Panc1 (cell line): Measurements from ENCODE around the gene PTPRR. TPM values are rescaled to one million over a fixed set of nuclear protein-coding genes. Genes with fewer than 3 reads are reported as not detected.

Experiments used
- ATAC-seq: fragments of 200-7000 bp; cut with Tn5 transposase; 2 replicates; pipeline ENCODE4 v1.9.1; 2020; ENCODE audit warnings: mild to moderate bottlenecking, moderate library complexity
- BruUV-seq: library from RNA; stranded (reverse); fragments of 400-500 nt; replicated peaks from 2 replicates; lab custom pipeline; 2021; lab: Mats Ljungman, UMichigan
- CTCF ChIA-PET: fragments of 300-600 bp; sonication (Branson Sonifier 250); formaldehyde crosslinking; loops from one replicate; lab custom pipeline; 2022; ENCODE audit warnings: antibody characterized with exemption; lab: Charles Lee
- POLR2A ChIA-PET: fragments of 300-600 bp; sonication (Branson Sonifier 250); formaldehyde crosslinking; loops from one replicate; lab custom pipeline; 2022; ENCODE audit warnings: antibody characterized with exemption; lab: Charles Lee
- DNase-seq: peaks from one replicate; pipeline ENCODE4 v3.0.0-alpha.2; 2010; ENCODE audit warnings: low read depth, low spot score
- H3K27ac ChIP-seq: 2 replicates; pipeline ENCODE4 v1.5.1; 2011; ENCODE audit warnings: mild to moderate bottlenecking, low read length, inconsistent platforms
- H3K27me3 ChIP-seq: fragments of 200-500 bp; sonication (Bioruptor generic); 2 replicates; pipeline ENCODE4 v1.6.0; 2014; ENCODE audit warnings: low read length, inconsistent platforms; ENCODE audit not compliant: control insufficient read depth, insufficient read depth
- H3K36me3 ChIP-seq: fragments of 200-500 bp; sonication (Bioruptor generic); 2 replicates; pipeline ENCODE4 v1.5.1; 2014; ENCODE audit warnings: inconsistent platforms, mild to moderate bottlenecking, low read length, moderate library complexity; ENCODE audit not compliant: control insufficient read depth, insufficient read depth
- H3K4me1 ChIP-seq: 2 replicates; pipeline ENCODE4 v1.5.1; 2011; ENCODE audit warnings: inconsistent platforms, mild to moderate bottlenecking, low read length, moderate library complexity; ENCODE audit not compliant: control insufficient read depth, insufficient read depth
- H3K4me3 ChIP-seq, 2 experiments: 2 replicates each; pipeline ENCODE4 v1.5.1; 2011 to 2012; ENCODE audit warnings: low read depth in 2 of 2, low read length in 2 of 2, mild to moderate bottlenecking in 2 of 2, inconsistent platforms in 1 of 2, moderate library complexity in 1 of 2
- H3K9me3 ChIP-seq: fragments of 200-500 bp; sonication (Bioruptor generic); 2 replicates; pipeline ENCODE4 v1.5.1; 2014; ENCODE audit warnings: low read depth, mild to moderate bottlenecking, inconsistent platforms, low read length, moderate library complexity; ENCODE audit not compliant: control insufficient read depth, insufficient read depth
- POLR2AphosphoS5 ChIP-seq: IDR thresholded peaks from 2 replicates; pipeline ENCODE4 v1.6.1; 2012; ENCODE audit warnings: mild to moderate bottlenecking, low read depth, low read length, moderate library complexity
- SIN3A ChIP-seq: IDR thresholded peaks from 2 replicates; pipeline ENCODE4 v1.6.1; 2012; ENCODE audit warnings: low read depth, mild to moderate bottlenecking, low read length, moderate library complexity, borderline replicate concordance; ENCODE audit not compliant: insufficient read depth
- TCF7L2 ChIP-seq: IDR thresholded peaks from 2 replicates; pipeline ENCODE4 v1.6.1; 2011; ENCODE audit warnings: mild to moderate bottlenecking, low read depth, low read length, inconsistent platforms
- in situ Hi-C: cut with HindIII; loops from 2 replicates; pipeline ENCODE4 v1.10.0; 2016; ENCODE audit warnings: low sequenced_read_pairs, low pct_unique_long_range_greater_than_20kb
- intact Hi-C: fragments of 100-400 bp; cut with micrococcal nuclease; formaldehyde crosslinking; loops from one replicate; pipeline ENCODE4 v1.10.0; 2022; ENCODE audit not compliant: unreplicated experiment
- total RNA-seq: library from RNA; stranded (reverse); gene quantifications from one replicate; pipeline ENCODE4 v1.2.1, GENCODE V29; 2021; ENCODE audit not compliant: unreplicated experiment
- TF ChIP-seq, protein P1 (sequence below): fragments of 450-650 bp; IDR thresholded peaks from 2 replicates; pipeline ENCODE4 v1.5.1; 2017; ENCODE audit warnings: mild to moderate bottlenecking
- TF ChIP-seq, protein P2 (sequence below), 2 experiments: IDR thresholded peaks; 2 replicates each; pipeline ENCODE4 v1.6.1; 2011 to 2012; ENCODE audit warnings: low read depth in 2 of 2, control low read depth in 1 of 2, low read length in 1 of 2, mild to moderate bottlenecking in 1 of 2, moderate library complexity in 1 of 2; ENCODE audit not compliant: insufficient read depth in 1 of 2

The PTPRR gene
- total RNA-seq, 1 experiment from 2014 or later, result not detected

DNA sequence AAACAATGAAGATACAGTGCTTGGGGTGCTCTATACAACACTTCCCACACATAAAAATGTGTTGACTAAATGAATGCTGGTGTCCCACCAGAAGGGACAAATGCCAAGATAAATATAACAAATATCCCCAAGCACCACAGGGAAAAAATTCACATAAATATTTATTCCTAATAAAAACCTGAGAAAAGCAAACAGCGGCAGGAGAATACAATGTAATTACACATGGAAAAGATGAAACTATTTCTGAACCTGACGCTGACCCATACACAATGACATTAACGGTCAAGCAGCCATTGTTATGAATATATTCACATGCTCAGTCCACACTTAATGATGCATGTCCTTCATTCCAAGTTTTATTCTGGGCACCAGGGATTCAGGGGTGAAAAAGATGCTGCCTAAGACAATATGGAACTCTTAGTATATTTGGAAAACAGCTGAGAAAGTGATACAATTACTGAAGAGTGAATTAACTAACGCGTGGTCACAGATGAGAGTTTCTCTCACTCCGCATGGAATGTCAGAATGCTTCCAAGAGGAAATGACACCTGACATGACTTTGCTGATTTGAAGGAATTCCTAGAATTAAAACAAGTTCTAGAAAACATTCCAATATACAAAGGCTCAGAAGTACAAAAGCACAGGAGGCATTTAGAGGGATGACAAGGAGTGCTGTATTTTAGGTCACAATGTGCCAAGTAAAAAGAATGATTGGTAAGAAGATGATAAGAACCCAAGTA is 27.9 kb upstream of the PTPRR start:
- H3K27ac ChIP-seq, result no peak overlapping the region
- in situ Hi-C loops (no loop called here), intact Hi-C loops (no loop called here)
- H3K36me3 ChIP-seq, result no peaks in the 10 kb centered on the region
- ChIA-PET POLR2A (no interaction called here), CTCF (no interaction called here)
- no peaks in the 10 kb centered on the region for H3K27me3 ChIP-seq
- H3K4me1 ChIP-seq, result no peaks in the 10 kb centered on the region
- no peaks in the 10 kb centered on the region for H3K9me3 ChIP-seq
- no peak for DNase-seq
- TF ChIP-seq, protein P1, sequence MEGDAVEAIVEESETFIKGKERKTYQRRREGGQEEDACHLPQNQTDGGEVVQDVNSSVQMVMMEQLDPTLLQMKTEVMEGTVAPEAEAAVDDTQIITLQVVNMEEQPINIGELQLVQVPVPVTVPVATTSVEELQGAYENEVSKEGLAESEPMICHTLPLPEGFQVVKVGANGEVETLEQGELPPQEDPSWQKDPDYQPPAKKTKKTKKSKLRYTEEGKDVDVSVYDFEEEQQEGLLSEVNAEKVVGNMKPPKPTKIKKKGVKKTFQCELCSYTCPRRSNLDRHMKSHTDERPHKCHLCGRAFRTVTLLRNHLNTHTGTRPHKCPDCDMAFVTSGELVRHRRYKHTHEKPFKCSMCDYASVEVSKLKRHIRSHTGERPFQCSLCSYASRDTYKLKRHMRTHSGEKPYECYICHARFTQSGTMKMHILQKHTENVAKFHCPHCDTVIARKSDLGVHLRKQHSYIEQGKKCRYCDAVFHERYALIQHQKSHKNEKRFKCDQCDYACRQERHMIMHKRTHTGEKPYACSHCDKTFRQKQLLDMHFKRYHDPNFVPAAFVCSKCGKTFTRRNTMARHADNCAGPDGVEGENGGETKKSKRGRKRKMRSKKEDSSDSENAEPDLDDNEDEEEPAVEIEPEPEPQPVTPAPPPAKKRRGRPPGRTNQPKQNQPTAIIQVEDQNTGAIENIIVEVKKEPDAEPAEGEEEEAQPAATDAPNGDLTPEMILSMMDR, result no peak; the same call in 1 of the 2 replicates
- TF ChIP-seq POLR2AphosphoS5 (no peak), SIN3A (no peak), TCF7L2 (no peak)
- TF ChIP-seq, protein P2, sequence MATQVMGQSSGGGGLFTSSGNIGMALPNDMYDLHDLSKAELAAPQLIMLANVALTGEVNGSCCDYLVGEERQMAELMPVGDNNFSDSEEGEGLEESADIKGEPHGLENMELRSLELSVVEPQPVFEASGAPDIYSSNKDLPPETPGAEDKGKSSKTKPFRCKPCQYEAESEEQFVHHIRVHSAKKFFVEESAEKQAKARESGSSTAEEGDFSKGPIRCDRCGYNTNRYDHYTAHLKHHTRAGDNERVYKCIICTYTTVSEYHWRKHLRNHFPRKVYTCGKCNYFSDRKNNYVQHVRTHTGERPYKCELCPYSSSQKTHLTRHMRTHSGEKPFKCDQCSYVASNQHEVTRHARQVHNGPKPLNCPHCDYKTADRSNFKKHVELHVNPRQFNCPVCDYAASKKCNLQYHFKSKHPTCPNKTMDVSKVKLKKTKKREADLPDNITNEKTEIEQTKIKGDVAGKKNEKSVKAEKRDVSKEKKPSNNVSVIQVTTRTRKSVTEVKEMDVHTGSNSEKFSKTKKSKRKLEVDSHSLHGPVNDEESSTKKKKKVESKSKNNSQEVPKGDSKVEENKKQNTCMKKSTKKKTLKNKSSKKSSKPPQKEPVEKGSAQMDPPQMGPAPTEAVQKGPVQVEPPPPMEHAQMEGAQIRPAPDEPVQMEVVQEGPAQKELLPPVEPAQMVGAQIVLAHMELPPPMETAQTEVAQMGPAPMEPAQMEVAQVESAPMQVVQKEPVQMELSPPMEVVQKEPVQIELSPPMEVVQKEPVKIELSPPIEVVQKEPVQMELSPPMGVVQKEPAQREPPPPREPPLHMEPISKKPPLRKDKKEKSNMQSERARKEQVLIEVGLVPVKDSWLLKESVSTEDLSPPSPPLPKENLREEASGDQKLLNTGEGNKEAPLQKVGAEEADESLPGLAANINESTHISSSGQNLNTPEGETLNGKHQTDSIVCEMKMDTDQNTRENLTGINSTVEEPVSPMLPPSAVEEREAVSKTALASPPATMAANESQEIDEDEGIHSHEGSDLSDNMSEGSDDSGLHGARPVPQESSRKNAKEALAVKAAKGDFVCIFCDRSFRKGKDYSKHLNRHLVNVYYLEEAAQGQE (IDR thresholded peaks at IDR 0.05; ENCODE audit: insufficient read depth in 1 of 2, low read depth in 2 of 2, low read length in 1 of 2), result no peak
- ATAC-seq, result no peak
- H3K4me3 ChIP-seq, result no peak overlapping the region
- no TSS peak for BruUV-seq

DNA sequence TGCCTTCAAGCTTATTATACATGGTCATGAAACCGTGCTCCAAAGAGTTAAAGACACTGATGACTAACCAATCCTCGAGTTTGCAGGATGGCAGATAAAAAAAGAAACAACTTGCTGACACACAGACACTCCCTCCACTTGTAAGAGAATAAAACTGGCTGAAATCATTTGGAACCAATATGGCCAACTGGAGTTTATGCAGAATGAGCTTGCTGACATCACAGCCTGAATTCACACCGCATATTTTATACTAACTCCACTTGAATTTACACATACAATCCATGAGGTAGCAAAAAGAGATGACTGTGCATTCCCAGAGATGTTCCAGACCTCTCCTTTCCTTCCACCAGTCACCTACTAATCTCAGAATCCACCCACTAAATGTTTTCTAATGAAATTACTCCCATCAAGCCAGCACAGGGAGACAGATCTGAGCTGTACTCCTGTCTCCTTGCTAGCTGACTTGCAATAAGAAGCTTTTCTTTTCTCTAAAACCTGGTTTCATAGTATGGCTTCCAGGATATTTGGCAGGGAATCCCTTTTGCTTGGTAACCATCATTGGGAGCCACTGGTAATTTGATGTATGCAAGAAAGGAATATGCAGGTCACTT is 15.8 kb upstream of the PTPRR start:
- Histone ChIP-seq H3K4me1 (no peaks in the 10 kb centered on the region), H3K36me3 (no peaks in the 10 kb centered on the region), H3K27me3 (no peaks in the 10 kb centered on the region; the same call in 1 of the 2 replicates), H3K9me3 (no peaks in the 10 kb centered on the region), H3K27ac (no peak overlapping the region), H3K4me3 (no peak overlapping the region)
- no TSS peak for BruUV-seq
- in situ Hi-C loops (no loop called here), intact Hi-C loops (no loop called here)
- TF ChIP-seq, protein P2 (IDR thresholded peaks at IDR 0.05; ENCODE audit: insufficient read depth in 1 of 2, low read depth in 2 of 2, low read length in 1 of 2), result no peak
- TF ChIP-seq SIN3A (no peak), TCF7L2 (no peak), POLR2AphosphoS5 (no peak)
- TF ChIP-seq, protein P1, result no peak
- POLR2A ChIA-PET, result no interaction called here
- ATAC-seq (no peak), DNase-seq (no peak)
- CTCF ChIA-PET, result no interaction called here
